Dendritic cell treated with granulocyte-macrophage colony-stimulating factor and Interleukin-4, amounts not matched to agents 40 ng/mL and 50 ng/mL, for 4 days (primary cell): ENCODE results near the gene PDIK1L.

ENCODE experiments used
- H3K27ac Mint-ChIP-seq: one replicate; pipeline ENCODE4 v1.8.0; 2022; ENCODE audit warnings: mild to moderate bottlenecking, mixed read lengths
- H3K27me3 Mint-ChIP-seq: one replicate; pipeline ENCODE4 v1.8.0; 2022; ENCODE audit warnings: mild to moderate bottlenecking, mixed read lengths
- H3K36me3 Mint-ChIP-seq: one replicate; pipeline ENCODE4 v1.8.0; 2022; ENCODE audit warnings: low read depth, mixed read lengths
- H3K4me1 Mint-ChIP-seq: one replicate; pipeline ENCODE4 v1.8.0; 2022; ENCODE audit warnings: low read depth, mixed read lengths
- H3K4me3 Mint-ChIP-seq: one replicate; pipeline ENCODE4 v1.8.0; 2022; ENCODE audit warnings: mild to moderate bottlenecking, moderate library complexity, mixed read lengths
- H3K9me3 Mint-ChIP-seq: one replicate; pipeline ENCODE4 v1.8.0; 2022; ENCODE audit warnings: mixed read lengths
- intact Hi-C: fragments of 100-400 bp; cut with micrococcal nuclease; formaldehyde crosslinking; loops from one replicate; pipeline ENCODE4 v1.15.0; 2022

PDIK1L gene

DNA sequence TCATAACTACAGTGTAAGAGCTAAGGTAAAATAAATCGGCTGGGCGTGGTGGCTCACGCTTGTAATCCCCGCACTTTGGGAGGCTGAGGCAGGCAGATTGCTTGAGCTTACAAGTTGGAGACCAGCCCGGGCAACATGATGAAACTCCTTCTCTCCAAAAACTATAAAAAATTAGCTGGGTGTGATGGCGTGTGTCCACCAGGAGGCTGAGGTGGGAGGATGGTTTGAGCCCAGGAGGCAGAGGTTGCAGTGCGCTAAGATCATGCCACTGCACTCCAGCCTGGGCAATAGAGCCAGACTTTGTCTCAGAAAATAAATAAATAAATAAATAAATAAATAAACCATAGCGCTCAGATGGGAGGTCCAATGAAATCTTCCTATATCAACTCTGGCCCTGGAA lies 30.5 kb downstream of the PDIK1L start:
- intact Hi-C loops: no loop called here
- H3K4me3 Mint-ChIP-seq: peak overlapping the region; percentile 26
- peaks cover 9% of the 10 kb centered on the region for H3K27me3 Mint-ChIP-seq
- H3K4me1 Mint-ChIP-seq: peaks cover 5% of the 10 kb centered on the region
- H3K9me3 Mint-ChIP-seq: no peaks in the 10 kb centered on the region
- no peaks in the 10 kb centered on the region for H3K36me3 Mint-ChIP-seq
- no peak overlapping the region for H3K27ac Mint-ChIP-seq

DNA sequence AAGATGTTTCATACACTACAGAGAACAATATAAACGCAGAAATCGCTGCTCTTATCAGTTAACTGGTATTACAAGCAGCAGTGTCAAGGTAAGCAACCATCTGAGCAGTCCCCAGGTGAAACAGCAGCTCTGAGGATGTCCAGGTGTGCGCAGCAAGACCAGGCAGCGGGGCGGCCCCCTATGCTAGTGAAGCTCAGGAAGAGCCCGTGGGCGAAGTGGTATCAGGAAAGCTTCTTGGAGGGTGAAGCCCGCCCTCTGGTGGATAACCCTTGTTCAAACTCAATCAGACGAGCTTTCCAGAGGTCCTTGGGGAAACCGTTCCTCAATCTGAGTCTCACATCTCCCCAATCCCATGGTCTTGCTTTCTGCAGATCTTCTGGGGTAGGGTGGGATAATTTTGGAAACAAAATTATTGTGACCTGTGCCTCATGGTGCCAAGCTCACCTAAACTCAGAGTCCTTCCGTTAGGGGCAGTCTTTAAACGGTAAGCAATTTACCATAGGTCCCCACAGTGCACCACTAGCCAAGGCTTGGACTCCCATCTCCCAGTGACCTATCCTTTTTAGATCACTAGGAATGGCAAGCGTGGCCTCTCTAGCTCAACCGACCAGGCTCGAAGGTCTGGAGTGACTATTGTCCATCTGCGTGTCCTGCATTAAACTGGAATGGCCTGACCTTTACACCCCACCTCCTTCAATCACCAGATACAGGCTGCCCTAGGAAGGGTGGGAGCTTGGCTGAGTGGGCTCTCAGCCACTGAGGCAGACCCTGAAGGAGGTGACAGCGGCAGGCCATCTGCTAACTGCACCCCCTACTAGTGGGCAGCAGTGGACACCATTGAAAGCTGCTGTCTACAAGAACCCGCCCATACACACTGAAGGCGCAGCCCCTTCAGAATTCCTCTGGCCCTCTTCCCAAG lies 33.7 kb downstream of the PDIK1L start:
- Mint-ChIP-seq H3K27ac (no peak overlapping the region), H3K36me3 (no peaks in the 10 kb centered on the region), H3K27me3 (peaks cover 19% of the 10 kb centered on the region), H3K4me3 (no peak overlapping the region), H3K4me1 (peaks cover 18% of the 10 kb centered on the region), H3K9me3 (no peaks in the 10 kb centered on the region)
- intact Hi-C loops: loop anchor here (1.0 kb wide), 1 partner anchor 40 kb away; no protein-coding TSS in a partner anchor

DNA sequence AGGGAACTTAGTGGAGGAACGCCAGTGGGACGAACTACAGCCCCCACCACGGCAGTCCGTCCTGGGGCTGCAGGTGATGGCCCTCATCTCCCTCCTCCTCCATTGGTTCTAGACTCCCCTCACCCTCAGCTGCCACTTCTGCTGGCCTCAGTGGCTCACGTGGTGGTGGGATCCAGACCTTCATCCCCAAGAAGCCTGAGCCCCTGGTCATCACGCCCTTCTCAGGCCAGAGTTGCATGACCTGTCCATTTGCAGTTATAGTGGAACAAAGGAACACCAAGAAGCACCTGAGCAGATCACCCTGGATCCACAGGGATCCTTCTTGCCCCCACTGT lies 34.3 kb downstream of the PDIK1L start:
- H3K9me3 Mint-ChIP-seq: no peaks in the 10 kb centered on the region
- intact Hi-C loops: loop anchor here (1.0 kb wide), 1 partner anchor 41 kb away; no protein-coding TSS in a partner anchor
- H3K4me1 Mint-ChIP-seq: peaks cover 18% of the 10 kb centered on the region
- H3K36me3 Mint-ChIP-seq: no peaks in the 10 kb centered on the region
- H3K4me3 Mint-ChIP-seq: no peak overlapping the region
- no peak overlapping the region for H3K27ac Mint-ChIP-seq
- peaks cover 19% of the 10 kb centered on the region for H3K27me3 Mint-ChIP-seq

DNA sequence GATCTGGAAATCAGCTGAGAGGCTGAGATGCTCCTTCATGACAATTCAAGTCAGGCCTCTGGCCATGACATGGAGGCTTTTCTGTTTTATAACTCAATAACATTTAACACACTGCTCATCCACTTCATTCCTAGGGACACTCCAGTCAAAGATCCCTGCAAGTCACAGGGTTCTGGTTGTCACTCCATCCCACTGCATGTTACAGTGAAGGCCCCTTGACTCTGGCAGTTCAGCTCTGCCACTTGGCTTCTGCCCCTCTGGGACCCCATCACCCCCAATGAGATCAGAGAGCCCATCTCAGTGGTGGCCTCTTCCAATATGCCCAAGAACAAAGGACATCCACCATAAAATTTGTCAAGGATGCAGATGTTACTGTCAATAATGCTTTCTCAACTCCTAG lies 37.3 kb downstream of the PDIK1L start:
- intact Hi-C loops: no loop called here
- H3K4me3 Mint-ChIP-seq: no peak overlapping the region

DNA sequence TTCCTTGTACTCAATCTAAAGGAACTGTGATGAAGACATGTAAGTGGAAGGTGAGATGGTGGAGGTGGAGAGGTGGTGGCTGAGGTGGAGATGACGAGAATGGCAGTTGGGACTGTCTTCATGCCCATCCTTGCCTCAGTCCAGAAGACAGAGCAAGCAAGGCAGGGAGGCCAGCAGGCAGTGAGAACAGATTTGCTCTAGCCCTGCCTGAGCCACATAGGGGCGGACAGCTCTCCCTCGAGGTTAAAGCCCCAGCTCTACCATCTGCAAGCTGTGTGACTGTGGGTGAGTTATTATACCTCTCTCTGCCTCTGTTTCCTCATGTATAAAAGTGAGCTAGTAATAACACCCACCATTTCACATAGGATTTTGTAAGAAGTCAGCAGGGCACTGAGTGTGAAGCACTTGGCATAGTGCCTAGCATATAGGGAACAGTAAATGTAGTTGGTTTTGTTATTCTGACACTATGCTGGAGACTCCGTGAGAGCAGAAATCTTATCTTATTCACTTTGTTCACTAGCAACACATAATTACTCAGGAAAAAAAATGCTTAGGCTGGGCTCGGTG lies 42.4 kb downstream of the PDIK1L start:
- Mint-ChIP-seq H3K36me3 (no peaks in the 10 kb centered on the region), H3K4me1 (peaks cover 35% of the 10 kb centered on the region), H3K27ac (no peak overlapping the region), H3K9me3 (no peaks in the 10 kb centered on the region), H3K27me3 (peaks cover 59% of the 10 kb centered on the region), H3K4me3 (no peak overlapping the region)
- intact Hi-C loops: no loop called here

More for the DNA sequence above, 37.3 kb downstream of the PDIK1L start:
- Mint-ChIP-seq H3K27me3 (peaks cover 26% of the 10 kb centered on the region), H3K9me3 (no peaks in the 10 kb centered on the region), H3K27ac (no peak overlapping the region), H3K4me1 (peaks cover 30% of the 10 kb centered on the region), H3K36me3 (no peaks in the 10 kb centered on the region)

DNA sequence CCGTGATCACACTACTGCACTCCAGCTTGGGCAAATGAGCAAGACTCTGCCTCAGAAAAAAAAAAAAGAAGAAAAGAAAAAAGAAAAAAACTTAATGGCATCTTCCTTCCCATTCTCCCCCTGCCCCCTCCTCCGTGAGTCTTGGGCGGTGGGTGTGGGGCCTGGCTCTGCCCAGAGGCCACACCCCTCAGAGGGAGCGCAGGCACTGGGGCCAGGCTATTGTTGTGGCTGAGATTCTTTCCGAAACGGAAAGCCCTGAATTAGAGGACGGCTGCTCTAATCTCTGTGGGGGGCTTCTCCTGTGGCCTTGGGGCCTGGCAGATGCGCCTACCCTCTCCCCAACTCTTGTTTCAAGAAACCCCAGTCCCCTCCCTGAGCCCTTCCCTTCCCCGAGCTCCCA lies 43.1 kb downstream of the PDIK1L start:
- peaks cover 64% of the 10 kb centered on the region for H3K27me3 Mint-ChIP-seq
- no peaks in the 10 kb centered on the region for H3K36me3 Mint-ChIP-seq
- intact Hi-C loops: no loop called here
- H3K27ac Mint-ChIP-seq: no peak overlapping the region
- H3K4me1 Mint-ChIP-seq: peaks cover 35% of the 10 kb centered on the region
- no peak overlapping the region for H3K4me3 Mint-ChIP-seq
- no peaks in the 10 kb centered on the region for H3K9me3 Mint-ChIP-seq

DNA sequence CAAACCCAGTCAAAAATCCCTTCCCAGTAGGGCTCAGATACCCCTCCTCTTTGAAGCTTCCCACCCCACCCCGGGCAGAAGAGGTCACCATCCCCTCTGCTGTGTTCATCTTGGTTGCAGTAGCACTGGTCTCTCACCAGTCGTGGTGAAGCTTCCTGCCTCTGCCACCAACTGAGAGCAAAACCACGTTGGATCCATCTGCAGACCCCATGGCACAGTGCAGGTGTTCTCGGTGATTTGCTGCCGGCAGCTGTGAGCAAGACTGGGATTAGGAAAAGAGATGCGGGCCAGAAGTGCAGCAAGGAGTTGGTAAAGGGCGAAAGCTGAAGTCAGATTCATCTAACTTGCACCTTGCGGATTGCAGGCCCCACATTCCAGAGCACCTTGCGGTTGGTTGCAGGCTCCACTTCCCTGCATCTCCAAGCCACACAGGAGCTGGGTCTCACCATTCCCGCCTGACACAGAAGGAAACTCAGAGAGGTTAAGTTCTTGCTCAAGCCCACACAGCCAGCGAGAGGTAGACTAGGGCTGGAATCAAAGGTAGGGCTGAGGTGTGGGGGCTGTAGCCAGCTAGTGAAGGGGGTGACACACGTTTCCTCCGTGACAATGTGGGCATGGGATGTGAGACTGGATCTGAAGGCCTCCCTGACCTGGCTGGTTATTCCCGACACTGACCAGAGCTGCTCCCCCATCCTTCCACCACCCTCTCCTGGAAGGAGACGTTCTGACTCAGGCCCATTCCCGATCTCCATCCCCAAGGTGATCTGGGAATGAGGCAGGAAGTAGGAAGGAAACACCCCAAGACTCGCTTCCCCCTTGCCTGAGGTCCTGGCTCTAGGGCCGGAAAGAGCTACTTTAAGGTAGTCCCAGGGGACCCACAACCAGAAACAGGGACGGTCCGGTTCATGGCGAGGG lies 44.0 kb downstream of the PDIK1L start:
- no peaks in the 10 kb centered on the region for H3K36me3 Mint-ChIP-seq
- H3K4me1 Mint-ChIP-seq: peaks cover 35% of the 10 kb centered on the region
- intact Hi-C loops: no loop called here
- no peak overlapping the region for H3K27ac Mint-ChIP-seq
- H3K4me3 Mint-ChIP-seq: no peak overlapping the region
- H3K27me3 Mint-ChIP-seq: peaks cover 68% of the 10 kb centered on the region
- H3K9me3 Mint-ChIP-seq: no peaks in the 10 kb centered on the region

DNA sequence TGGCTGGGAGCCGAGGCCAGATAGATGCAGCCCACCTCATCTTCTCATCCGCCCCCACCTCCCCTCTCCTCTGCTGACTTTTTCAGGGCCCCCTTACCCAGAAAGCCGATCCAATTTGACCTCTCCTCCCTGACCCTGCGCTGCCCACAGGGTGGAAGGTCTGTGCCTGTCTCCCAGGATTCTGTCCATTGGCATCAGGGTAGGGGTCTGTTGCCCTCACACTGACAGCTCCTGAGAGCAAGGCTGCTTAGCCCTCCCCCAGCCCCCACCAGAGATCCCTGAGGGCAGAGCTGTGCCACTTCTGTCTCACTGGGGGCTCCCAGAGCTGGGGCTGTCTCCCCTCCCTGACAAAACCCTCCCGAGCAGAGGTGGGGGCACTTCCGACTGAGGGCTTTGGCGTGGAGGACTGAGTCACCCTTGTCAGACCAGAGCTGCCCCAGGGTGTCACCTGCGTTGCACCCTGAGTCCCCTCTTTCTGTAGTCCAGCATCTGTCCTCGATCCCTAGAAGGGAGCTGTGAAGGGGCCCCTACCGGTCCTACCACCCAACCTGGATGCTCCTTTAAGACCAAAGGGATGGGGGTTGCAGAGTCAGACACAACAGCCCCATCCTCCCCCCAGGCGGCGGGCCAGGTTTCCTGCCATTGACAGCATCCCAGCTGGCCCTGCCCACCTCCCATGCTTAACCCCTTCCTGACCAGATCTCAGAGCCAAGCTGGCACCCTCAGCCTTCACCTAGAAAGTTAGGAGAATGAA lies 44.8 kb downstream of the PDIK1L start:
- peaks cover 72% of the 10 kb centered on the region for H3K27me3 Mint-ChIP-seq
- no peaks in the 10 kb centered on the region for H3K9me3 Mint-ChIP-seq
- no peak overlapping the region for H3K4me3 Mint-ChIP-seq
- H3K27ac Mint-ChIP-seq: no peak overlapping the region
- intact Hi-C loops: no loop called here
- H3K36me3 Mint-ChIP-seq: no peaks in the 10 kb centered on the region
- H3K4me1 Mint-ChIP-seq: peaks cover 41% of the 10 kb centered on the region

DNA sequence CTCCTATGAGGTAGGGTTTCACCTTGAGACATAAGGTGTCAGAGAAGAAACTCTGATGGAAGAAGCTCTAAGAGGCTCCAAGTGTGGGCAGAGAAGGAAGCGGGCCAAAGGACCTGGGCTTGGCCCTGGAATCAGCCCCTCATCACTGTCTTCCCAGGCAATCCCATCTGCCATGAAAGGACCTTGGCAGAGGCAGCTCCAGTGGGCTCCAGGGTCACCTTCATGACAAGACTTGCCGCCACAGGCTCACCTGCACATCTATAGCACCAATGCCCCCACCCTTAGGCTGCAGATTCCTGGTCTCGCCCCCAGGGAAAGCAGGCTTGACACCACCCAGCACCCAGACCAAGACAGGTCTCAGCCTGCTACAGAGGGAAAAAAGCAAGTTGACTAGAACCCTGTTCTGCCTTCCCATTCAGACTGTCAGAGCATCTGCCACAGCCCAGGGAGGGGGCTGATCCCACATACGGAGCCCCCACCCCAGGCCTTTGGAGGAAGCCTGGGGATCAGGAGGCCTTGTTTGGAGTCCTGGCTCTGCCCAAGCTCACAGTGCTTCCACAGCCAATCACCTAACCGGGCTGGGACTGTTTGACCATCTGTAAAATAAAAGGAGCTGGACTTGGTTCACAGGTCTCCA lies 46.8 kb downstream of the PDIK1L start:
- Mint-ChIP-seq H3K4me3 (no peak overlapping the region), H3K4me1 (peaks cover 42% of the 10 kb centered on the region), H3K9me3 (no peaks in the 10 kb centered on the region), H3K36me3 (no peaks in the 10 kb centered on the region), H3K27ac (no peak overlapping the region), H3K27me3 (peaks cover 86% of the 10 kb centered on the region)
- intact Hi-C loops: no loop called here

DNA sequence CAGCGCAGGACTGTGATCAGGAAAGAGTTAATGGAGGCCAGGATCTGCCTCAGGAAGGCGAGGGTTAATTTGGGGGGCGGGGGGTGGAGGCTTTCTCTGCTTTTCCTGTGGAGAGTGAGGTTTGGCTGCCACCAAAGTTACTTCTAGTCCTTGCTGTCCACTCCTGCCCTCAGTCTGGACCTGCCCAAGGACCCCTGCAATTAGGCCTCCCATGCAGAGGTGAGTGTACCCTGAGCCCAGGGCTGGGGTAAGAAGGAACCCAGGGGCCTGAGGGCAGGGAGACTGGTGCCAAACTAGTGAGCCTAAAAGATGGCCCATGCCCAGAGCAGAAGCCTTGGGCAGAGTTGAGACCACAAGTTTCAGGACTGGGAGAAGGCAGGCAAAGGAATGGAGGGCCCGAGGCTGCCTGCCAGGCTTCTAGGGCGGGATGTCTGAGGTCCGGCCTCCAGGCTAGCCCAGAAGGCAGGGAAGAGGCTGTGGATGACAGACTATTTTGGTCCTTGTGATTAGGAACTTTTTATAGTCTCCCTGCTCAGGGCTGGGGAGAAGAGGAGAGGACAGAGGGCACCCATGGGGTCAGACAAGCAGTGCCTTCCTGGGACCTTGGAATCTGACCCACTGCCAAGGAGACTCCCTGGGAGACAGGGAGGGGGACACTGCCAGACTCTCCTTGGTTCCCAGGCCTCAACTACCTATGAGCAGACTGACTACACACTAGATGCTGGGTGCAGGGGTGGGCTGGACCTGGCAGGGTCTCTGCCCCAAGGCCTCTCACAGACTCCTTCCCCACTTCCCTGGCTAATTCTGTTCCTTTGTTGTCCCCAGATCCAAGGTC lies 47.5 kb downstream of the PDIK1L start, which contains the start of gene FAM110D:
TSS of gene FAM110D (plus strand) at position 172 of the 835 bp plus-strand sequence. CDS start 2,213 bp downstream, outside the sequence.
- H3K27ac Mint-ChIP-seq: no peak within 1 kb of the TSS
- peaks cover 34% of the 10 kb centered on the region for H3K4me1 Mint-ChIP-seq
- no peak within 1 kb of the TSS for H3K4me3 Mint-ChIP-seq
- H3K36me3 Mint-ChIP-seq: no peaks in the 10 kb centered on the region
- H3K27me3 Mint-ChIP-seq: peaks cover 89% of the 10 kb centered on the region
- no peaks in the 10 kb centered on the region for H3K9me3 Mint-ChIP-seq
- intact Hi-C loops: no loop called here

DNA sequence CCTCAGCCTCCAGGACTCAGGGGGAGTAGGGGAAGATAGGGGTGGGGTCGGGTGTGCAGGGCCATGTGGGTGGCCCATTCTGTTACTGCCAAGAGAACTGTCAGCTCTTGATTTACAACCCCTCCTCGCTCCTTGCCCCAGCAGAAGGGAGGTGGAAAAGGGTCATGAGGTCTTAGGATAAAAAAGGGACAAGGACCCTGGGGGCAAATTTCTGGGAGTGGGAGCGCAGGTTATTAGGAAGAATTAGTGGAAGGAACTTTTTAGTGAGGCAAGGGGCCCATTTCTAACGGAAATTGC lies 48.1 kb downstream of the PDIK1L start:
- no peak overlapping the region for H3K4me3 Mint-ChIP-seq
- H3K4me1 Mint-ChIP-seq: peaks cover 32% of the 10 kb centered on the region
- H3K27ac Mint-ChIP-seq: no peak overlapping the region
- intact Hi-C loops: loop anchor here (5.0 kb wide), 2 partner anchors 52 to 122 kb away; no protein-coding TSS in a partner anchor
- peaks cover 88% of the 10 kb centered on the region for H3K27me3 Mint-ChIP-seq
- no peaks in the 10 kb centered on the region for H3K9me3 Mint-ChIP-seq
- no peaks in the 10 kb centered on the region for H3K36me3 Mint-ChIP-seq
